SKM-1 (cell line): ENCODE measurements around the gene PMVK.

Experiments
- DNase-seq: peaks from one replicate; lab custom pipeline; 2025; ENCODE audit not compliant: unreplicated experiment; lab: John Stamatoyannopoulos, UW

Gene PMVK

DNA sequence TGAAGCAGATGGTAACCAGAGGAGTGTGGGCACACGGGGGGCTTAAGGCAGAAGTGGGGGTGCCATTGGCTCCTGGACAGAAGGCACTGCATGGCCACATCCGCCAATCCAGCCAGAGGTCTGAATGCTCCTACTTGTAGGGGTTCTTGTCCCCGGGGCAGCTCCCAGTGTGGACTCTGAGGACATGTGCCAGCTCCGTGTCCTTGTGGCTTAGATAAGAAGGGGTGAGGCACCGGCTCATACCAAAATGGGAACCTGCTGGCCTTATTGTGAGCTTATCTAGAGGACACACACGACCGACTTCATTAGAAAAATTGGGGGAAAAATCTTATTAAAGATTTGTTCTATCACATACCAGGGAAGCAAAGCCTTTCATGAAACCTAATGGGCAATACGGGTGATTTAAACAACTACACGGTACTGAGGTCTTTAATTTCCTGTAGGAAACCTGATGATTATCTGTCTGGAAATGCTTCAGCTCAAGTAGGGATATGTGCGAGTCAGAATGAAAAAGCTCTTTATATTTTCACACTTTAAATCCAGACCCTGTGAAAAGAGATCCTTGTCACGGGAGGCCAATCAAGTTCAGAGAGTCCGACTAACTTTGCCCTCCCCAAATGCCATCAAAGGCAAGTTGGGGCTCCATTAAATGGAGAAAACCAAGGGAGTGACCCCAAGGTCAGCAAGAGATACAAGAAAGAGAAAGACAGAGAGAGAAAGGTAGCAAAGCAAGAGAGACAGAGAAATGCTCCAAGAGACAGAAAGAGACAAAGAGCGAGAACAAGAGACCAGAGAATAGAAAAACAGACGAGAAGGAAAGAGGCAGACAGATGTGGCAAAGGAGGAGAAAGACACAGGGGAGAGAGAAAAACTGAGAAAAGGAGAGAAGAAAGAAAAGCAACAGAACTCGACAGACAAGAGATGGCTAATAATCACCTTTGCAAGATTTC is 52.3 kb downstream of the PMVK start:
- no peak for DNase-seq

DNA sequence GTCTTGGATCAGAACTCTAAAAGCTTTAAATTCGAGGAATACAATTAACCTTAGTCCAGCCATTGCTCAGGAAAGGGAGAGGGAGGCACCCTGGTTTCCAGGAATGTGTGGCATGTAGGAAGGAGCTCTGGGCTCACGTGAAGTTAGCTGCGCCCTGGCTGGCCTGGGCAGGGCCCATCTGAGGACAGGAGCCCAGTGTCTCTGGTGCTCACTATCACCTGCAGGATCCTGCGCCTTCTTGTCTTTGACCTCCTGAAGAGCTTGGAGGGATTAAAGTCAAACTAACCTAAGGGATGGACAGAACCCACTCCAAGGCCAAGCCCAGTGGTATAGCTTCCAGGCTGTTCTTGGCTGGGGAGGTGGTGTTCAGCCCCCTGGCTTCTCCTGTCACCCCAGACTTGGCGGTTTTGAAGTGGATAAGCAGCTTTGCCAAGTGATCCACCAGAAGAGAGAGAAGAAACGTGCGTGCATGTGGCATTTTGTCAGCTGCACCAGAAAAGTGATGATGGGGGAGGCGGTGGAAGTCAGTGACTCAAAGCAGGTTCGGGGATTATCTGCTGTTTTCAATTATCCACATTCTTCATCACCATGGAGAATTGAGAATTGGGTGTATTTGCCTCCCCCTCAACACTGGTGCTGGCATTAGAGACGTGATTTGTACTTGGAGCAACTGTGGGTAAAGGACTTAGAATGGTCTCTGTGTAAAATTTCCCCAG is 54.5 kb downstream of the PMVK start:
- no peak for DNase-seq

DNA sequence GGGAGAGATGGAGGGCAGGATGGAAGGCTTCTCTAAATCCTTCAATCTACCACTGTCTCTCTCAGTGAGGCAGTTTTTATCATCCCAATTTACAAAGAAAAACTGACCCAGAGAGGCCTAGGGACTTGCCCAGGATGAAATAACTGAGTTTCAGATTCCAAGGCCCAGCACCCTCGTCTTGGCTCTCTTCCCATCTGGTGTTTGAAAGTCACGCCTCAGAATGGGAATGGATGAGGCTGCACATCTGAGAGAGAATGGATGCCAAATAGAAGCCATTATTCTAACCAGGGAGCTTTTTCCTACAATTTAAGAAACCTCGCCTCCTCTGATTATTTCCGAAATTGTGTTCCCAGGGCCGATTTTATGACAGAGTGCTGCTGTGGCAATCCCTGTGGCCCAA is 55.8 kb downstream of the PMVK start:
- no peak for DNase-seq

DNA sequence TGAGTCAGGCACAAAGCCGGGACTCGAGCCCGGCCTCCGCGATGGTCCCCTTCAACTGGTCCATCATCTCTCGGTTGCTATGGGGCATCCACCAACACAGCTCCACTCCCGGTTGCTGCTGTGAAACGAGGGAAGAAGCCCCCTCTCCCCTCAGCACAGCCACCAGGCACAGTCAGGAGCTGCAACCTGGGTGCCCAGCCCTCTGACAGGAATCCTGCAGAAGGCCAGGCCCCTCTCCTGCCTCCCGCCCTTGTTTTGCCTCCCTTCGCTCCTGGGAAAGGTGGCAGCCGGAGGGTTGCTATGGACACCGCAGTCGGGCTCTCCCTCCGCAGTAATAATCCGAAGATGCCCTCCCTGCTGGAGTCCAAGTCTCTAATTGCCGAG is 57.5 kb downstream of the PMVK start:
- DNase-seq, result no peak

DNA sequence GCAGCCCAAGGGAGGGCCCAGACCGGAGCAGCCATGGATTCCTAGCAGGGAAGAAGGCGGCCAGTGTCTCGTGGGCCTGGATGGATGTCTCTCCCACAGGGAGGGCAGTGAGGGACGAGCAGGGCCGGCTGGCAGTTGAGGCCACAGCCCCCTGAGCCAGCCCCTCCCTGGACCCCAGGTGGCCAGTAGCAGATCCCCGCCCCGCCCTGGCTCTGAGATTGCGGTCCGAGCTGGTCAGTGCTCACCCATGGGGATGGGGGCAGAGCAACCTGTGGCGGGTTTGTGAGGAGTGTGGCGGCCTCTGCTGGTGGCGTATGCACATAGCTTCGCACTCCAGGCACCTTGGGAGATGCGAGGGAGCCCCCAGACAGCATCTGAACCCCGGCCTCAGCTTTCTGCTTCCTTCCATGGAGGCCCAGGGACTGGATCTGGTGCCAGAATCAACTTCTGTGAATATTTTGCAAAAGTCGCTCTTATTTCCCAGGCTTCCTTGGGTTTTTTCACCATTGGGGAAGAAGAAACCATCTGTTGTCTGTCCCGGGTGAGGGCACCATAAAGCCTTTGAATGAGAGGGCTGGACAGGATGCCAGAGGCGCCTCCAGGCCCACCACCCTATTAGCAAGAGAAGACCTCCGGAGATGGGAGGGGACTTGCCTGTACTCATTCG is 58.0 kb downstream of the PMVK start:
- peak; percentile 83 for DNase-seq

DNA sequence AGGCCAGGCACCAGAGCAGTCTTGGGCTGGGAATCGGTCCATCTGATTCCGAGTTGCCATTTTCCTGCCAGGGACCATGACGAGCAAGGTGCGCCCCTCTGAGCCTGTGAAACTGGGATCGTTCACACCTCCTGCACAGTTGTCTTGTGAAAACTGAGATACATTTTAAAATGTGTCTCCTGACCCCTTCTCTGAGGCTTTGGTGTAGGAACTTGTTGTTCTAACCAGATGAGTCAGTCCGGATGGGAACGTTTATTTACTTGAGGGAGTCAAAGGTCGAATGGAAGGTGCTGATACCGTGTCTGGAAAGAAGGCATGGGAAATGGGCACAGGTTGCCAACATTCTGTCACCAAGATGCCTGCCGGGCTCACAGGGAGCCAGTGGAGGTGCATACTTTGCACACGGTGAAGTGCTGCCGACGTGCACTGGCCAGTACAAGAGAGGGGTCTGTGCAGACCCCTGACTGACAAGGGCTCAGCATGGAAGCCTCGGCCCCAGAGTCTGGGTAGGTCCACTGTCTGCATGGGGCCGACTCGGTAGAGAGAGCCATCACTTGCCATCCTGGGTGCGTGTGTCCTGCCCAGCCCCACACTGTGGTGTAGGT is 59.0 kb downstream of the PMVK start:
- DNase-seq, result no peak

DNA sequence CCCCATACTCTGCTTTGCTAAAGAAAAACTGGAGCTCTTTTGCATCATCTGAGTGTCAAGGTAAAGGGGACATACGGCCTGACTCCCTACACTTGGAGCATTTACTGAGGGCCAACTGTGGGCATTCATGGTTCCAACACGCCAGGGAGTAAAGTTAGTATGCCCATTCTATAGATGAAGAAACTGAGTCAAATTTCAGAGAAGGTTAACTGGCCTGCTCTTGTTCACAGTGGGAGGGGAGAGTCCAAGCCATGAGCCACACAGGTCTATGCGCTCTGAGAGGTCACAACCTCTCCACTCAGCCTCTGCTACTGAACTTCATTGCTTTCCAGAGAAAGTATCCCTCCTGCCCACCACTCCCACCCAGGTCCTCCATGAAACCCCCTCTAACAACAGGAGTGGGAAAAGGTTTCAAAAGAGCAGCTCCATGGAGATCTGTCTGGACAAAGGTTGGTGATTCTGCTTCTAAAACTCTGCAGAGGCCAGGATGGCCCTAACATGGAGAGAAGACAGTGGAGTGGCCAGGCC is 59.6 kb downstream of the PMVK start:
- no peak for DNase-seq
